ENCODE measurements around the gene VAV2.
"Not testable (repeated sequence)": the region's sequence is repeated elsewhere in the genome, so short reads cannot be mapped to it uniquely, and the experiment has no call there.

VAV2 gene

DNA sequence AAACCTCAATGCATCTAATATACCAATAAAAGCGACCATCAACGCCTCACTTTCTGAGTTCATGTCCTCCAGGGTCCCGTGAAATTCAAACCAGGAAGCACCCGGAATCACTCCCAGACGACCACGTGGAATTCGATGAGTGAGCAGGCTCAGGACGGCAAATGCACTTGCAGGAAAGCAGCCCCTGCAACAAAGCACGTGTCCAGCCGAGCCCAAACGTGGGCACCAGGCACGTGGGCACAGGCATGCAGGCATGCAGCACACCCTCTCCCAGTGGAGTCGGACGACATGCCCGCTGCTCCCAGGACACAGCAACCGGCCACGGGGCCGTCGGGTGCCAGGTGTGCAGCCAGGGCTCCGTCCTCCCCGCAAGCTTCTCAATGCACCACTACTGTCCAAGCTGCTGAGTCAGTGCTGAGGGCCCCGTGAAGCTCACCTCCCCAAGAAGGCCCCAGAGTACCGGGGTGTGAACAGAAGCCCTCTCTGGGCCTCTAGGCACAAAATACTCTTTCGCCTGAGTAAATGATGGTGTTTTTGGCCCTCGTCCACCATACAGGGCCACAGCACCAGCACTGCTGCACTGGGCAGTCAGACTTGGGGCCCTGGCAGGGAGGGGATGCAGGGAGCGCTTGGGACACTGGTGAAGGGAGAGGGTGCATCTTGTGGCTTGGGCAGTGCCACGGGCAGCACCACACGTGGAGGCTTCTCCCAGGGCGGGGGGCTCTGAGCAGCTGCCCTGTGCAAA lies 87.6 kb downstream of the VAV2 start:
- H3K4me2 ChIP-seq (ENCODE audit: low read length) = no peak overlapping the region
- H3K27ac ChIP-seq = no peak overlapping the region
- no peak overlapping the region for H2AFZ ChIP-seq
- no peaks in the 10 kb centered on the region for H3K9me3 ChIP-seq (ENCODE audit: control insufficient read depth, low read length)
- no peaks in the 10 kb centered on the region for H3K4me1 ChIP-seq
- no peak overlapping the region for H3K4me3 ChIP-seq (ENCODE audit: low read depth, low read length)
- no peaks in the 10 kb centered on the region for H3K27me3 ChIP-seq (ENCODE audit: control insufficient read depth, insufficient read depth, low read length)
- H3K79me2 ChIP-seq = no peaks in the 10 kb centered on the region
- TF ChIP-seq, protein P1, sequence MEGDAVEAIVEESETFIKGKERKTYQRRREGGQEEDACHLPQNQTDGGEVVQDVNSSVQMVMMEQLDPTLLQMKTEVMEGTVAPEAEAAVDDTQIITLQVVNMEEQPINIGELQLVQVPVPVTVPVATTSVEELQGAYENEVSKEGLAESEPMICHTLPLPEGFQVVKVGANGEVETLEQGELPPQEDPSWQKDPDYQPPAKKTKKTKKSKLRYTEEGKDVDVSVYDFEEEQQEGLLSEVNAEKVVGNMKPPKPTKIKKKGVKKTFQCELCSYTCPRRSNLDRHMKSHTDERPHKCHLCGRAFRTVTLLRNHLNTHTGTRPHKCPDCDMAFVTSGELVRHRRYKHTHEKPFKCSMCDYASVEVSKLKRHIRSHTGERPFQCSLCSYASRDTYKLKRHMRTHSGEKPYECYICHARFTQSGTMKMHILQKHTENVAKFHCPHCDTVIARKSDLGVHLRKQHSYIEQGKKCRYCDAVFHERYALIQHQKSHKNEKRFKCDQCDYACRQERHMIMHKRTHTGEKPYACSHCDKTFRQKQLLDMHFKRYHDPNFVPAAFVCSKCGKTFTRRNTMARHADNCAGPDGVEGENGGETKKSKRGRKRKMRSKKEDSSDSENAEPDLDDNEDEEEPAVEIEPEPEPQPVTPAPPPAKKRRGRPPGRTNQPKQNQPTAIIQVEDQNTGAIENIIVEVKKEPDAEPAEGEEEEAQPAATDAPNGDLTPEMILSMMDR (IDR thresholded peaks at IDR 0.05) = no peak
- no peak overlapping the region for H3K9ac ChIP-seq
- no peaks in the 10 kb centered on the region for H3K36me3 ChIP-seq (ENCODE audit: control insufficient read depth, insufficient read depth, low read length)

DNA sequence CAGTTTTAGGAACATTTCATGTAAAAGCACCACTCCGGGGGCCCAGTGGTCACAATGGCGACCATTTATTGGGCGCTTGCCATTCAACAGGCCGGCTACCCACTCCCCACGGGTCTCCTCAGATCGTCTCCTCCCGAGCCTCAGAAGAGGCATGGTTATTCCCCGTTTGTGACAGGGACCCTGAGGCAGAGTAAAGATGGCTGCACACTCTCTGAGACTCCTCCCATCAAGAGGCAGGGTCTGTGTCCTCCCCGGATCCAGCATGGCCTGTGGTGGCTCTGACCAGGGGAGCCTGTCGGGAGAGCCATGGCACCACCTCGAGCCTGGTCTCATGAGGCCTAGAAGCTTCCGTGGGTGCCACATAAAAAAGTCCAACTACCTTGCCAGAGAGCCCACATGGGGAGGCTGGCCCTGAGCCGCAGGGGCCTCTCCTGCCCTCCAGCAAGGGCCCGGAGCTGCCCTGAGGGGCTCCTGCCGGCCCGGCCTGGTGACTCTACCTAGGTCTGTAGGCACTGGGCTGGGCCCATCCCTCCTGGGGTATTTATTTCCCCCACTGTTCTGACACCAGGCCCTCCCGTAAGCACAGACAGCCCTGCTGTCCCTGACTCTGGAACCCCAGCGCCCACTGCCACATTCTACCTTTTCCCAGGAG lies 90.8 kb downstream of the VAV2 start:
- H3K4me1 ChIP-seq = no peaks in the 10 kb centered on the region
- no peak overlapping the region for H3K4me3 ChIP-seq (ENCODE audit: low read depth, low read length)
- H3K27ac ChIP-seq = no peak overlapping the region
- H3K79me2 ChIP-seq = no peaks in the 10 kb centered on the region
- H2AFZ ChIP-seq = no peak overlapping the region
- no peaks in the 10 kb centered on the region for H3K9me3 ChIP-seq (ENCODE audit: control insufficient read depth, low read length)
- TF ChIP-seq, protein P1 (IDR thresholded peaks at IDR 0.05) = no peak
- H3K4me2 ChIP-seq (ENCODE audit: low read length) = no peak overlapping the region
- H3K27me3 ChIP-seq (ENCODE audit: control insufficient read depth, insufficient read depth, low read length) = no peaks in the 10 kb centered on the region
- no peaks in the 10 kb centered on the region for H3K36me3 ChIP-seq (ENCODE audit: control insufficient read depth, insufficient read depth, low read length)
- no peak overlapping the region for H3K9ac ChIP-seq

DNA sequence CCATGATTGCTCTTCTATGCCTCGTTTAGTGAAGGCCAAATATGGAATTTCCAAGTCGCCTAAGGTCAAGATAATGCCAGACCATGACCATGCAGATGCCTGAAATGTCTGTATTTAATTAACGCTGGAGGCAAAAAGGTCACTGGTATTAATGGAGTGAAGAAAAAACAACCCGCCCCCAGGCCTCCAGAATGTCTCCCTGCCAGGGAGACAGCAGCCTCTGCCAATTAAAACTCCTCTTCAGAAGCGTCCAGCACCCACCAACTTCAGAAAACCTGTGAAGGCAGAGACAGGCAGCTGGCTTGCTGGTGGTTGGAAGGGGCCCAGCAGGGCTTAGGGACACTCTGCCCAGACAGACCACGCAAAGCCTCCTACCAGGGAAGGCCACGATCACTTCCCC lies 94.4 kb downstream of the VAV2 start:
- Histone ChIP-seq H3K4me2 (ENCODE audit: low read length) (no peak overlapping the region), H3K4me1 (no peaks in the 10 kb centered on the region), H3K79me2 (no peaks in the 10 kb centered on the region), H3K36me3 (ENCODE audit: control insufficient read depth, insufficient read depth, low read length) (no peaks in the 10 kb centered on the region), H3K9ac (no peak overlapping the region), H3K27ac (no peak overlapping the region), H3K4me3 (ENCODE audit: low read depth, low read length) (no peak overlapping the region), H3K27me3 (ENCODE audit: control insufficient read depth, insufficient read depth, low read length) (no peaks in the 10 kb centered on the region), H2AFZ (no peak overlapping the region), H3K9me3 (ENCODE audit: control insufficient read depth, low read length) (no peaks in the 10 kb centered on the region)
- TF ChIP-seq, protein P1 (IDR thresholded peaks at IDR 0.05) = no peak

DNA sequence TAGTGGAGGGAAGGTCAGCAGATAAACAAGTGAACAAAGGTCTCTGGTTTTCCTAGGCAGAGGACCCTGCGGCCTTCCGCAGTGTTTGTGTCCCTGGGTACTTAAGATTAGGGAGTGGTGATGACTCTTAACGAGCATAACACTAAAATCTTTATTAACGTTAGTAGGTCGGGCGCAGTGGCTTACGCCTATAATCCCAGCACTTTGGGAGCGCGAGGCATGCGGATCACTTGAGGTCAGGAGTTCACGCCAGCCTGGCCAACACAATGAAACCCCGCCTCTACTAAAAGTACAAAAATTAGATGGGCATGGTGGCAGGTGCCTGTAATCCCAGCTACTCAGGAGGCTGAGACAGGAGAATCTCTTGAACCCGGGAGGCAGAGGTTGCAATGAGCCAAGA lies 96.1 kb downstream of the VAV2 start:
- not testable (repeated sequence) for H3K9ac ChIP-seq; H3K27ac ChIP-seq; H3K4me1 ChIP-seq; H2AFZ ChIP-seq; H3K27me3 ChIP-seq (ENCODE audit: control insufficient read depth, insufficient read depth, low read length); H3K79me2 ChIP-seq; H3K36me3 ChIP-seq (ENCODE audit: control insufficient read depth, insufficient read depth, low read length); H3K4me3 ChIP-seq (ENCODE audit: low read depth, low read length); H3K4me2 ChIP-seq (ENCODE audit: low read length); H3K9me3 ChIP-seq (ENCODE audit: control insufficient read depth, low read length)

DNA sequence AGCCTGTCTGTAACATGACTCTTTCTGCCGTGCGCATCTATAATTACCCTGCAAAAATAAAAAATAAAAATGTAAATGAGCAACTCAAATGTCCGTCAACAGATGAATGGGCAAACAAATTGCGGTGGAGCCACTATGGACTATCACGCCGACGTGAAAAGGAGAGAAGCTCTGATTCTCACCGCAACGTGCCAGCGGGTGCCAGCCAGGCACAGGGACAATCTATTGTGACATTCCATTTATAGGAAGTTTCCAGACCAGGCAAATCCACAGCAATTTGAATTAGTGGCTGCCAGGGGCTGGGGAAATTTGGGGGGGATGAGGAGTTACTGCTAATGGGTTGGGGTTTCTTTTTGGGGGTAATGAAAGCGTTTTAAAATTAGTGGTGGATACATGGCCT lies 96.8 kb downstream of the VAV2 start:
- TF ChIP-seq, protein P1 (IDR thresholded peaks at IDR 0.05) = no peak
- Histone ChIP-seq H3K27ac (no peak overlapping the region), H3K9me3 (ENCODE audit: control insufficient read depth, low read length) (no peaks in the 10 kb centered on the region), H3K4me2 (ENCODE audit: low read length) (no peak overlapping the region), H3K4me1 (no peaks in the 10 kb centered on the region), H3K36me3 (ENCODE audit: control insufficient read depth, insufficient read depth, low read length) (no peaks in the 10 kb centered on the region), H2AFZ (no peak overlapping the region), H3K9ac (no peak overlapping the region), H3K27me3 (ENCODE audit: control insufficient read depth, insufficient read depth, low read length) (no peaks in the 10 kb centered on the region), H3K4me3 (ENCODE audit: low read depth, low read length) (no peak overlapping the region), H3K79me2 (no peaks in the 10 kb centered on the region)
